HepG2 (cell line): ENCODE data around the gene ADIPOR2. TPM values are rescaled to one million over a fixed set of nuclear protein-coding genes. Genes with fewer than 3 reads are reported as not detected.

ENCODE experiments used
- ATAC-seq: fragments of 200-7000 bp; cut with Tn5 transposase; 3 replicates; pipeline ENCODE4 v1.9.1; 2020; ENCODE audit warnings: mild to moderate bottlenecking, moderate library complexity
- BruUV-seq: library from RNA; stranded (reverse); fragments of 400-500 nt; replicated peaks from 2 replicates; lab custom pipeline; 2021; lab: Mats Ljungman, UMichigan
- CTCF ChIA-PET: fragments of 300-600 bp; formaldehyde crosslinking; extraction: SDS; loops from one replicate; lab custom pipeline; 2021; ENCODE audit warnings: low total read pairs, inconsistent platforms, low intra/inter-chr PET ratio; lab: Yijun Ruan, JAX
- POLR2A ChIA-PET: fragments of 350-600 bp; sonication (Branson Sonifier 250); formaldehyde crosslinking; loops from one replicate; lab custom pipeline; 2020; ENCODE audit warnings: antibody characterized with exemption, inconsistent platforms; lab: Yijun Ruan, JAX
- DNase-seq: peaks from one replicate; pipeline ENCODE4 v3.0.0-alpha.2; 2015; ENCODE audit warnings: low spot score
- FAIRE-seq: peaks from 3 replicates; lab custom pipeline; 2011; peaks lifted over from hg19 to GRCh38; lab: Jason Lieb, UNC
- H2AFZ ChIP-seq: one replicate; pipeline ENCODE4 v1.6.1; 2011; ENCODE audit warnings: low read length, inconsistent platforms
- H3K27ac ChIP-seq: fragments of 300-600 bp; 3 replicates; pipeline ENCODE4 v1.8.0; 2011; ENCODE audit warnings: mixed run types, mild to moderate bottlenecking, mixed read lengths, low read length, inconsistent platforms; ENCODE audit not compliant: insufficient read depth; ENCODE audit errors: extremely low read length
- H3K27me3 ChIP-seq, 2 experiments: fragments of 200-600 bp in 1 of 2; 2 replicates in 1 of 2; 3 replicates in 1 of 2; pipeline versions ENCODE4 v1.6.0 to v1.8.0; 2011; ENCODE audit warnings: low read length in 2 of 2, mild to moderate bottlenecking in 2 of 2, moderate library complexity in 2 of 2, inconsistent platforms in 1 of 2; ENCODE audit not compliant: insufficient read depth in 2 of 2, control insufficient read depth in 1 of 2
- H3K36me3 ChIP-seq, 2 experiments: fragments of 200-600 bp in 1 of 2; replicated peaks in 1 of 2; 2 replicates in 1 of 2; 3 replicates in 1 of 2; pipeline versions ENCODE4 v1.5.1 to v1.8.0; 2011; ENCODE audit warnings: low read length in 2 of 2, inconsistent platforms in 1 of 2; ENCODE audit not compliant: insufficient read depth in 2 of 2, control insufficient read depth in 1 of 2
- H3K4me1 ChIP-seq: 2 replicates; pipeline ENCODE4 v1.5.1; 2012; ENCODE audit warnings: low read length, inconsistent platforms; ENCODE audit not compliant: insufficient read depth
- H3K4me2 ChIP-seq: 2 replicates; pipeline ENCODE4 v1.6.0; 2011; ENCODE audit warnings: low read depth, low read length, inconsistent platforms
- H3K4me3 ChIP-seq, 3 experiments: fragments of 200-600 bp in 1 of 3; sonication (generic), shearing (Covaris generic) in 1 of 3; replicated peaks in 1 of 3; 2 replicates each; pipeline ENCODE4 v1.5.1; 2011 to 2016; ENCODE audit warnings: low read length in 3 of 3, inconsistent platforms in 2 of 3, low read depth in 2 of 3, mild to moderate bottlenecking in 2 of 3, control low read depth in 1 of 3, mixed read lengths in 1 of 3; ENCODE audit not compliant: insufficient read depth in 1 of 3
- H3K79me2 ChIP-seq: one replicate; pipeline ENCODE4 v1.6.1; 2011; ENCODE audit warnings: low read length, inconsistent platforms; ENCODE audit not compliant: insufficient read depth
- H3K9ac ChIP-seq: 2 replicates; pipeline ENCODE4 v1.6.0; 2011; ENCODE audit warnings: mild to moderate bottlenecking, low read depth, low read length, inconsistent platforms; ENCODE audit not compliant: insufficient read depth
- H3K9me3 ChIP-seq: 2 replicates; pipeline ENCODE4 v1.5.1; 2012; ENCODE audit warnings: mild to moderate bottlenecking, low read length
- H4K20me1 ChIP-seq: 2 replicates; pipeline ENCODE4 v1.6.0; 2011; ENCODE audit warnings: inconsistent platforms, mild to moderate bottlenecking, low read length, moderate library complexity; ENCODE audit not compliant: insufficient read depth
- AKAP8 ChIP-seq: sonication (generic); formaldehyde crosslinking; IDR thresholded peaks from 2 replicates; pipeline ENCODE4 v1.5.1; 2020; ENCODE audit warnings: mild to moderate bottlenecking, missing genetic modification reagents
- FIP1L1 ChIP-seq: fragments of 200-400 bp; formaldehyde crosslinking; IDR thresholded peaks from 2 replicates; pipeline ENCODE4 v1.6.1; 2018; ENCODE audit warnings: low read depth, mild to moderate bottlenecking, low read length, moderate library complexity, borderline replicate concordance; ENCODE audit not compliant: insufficient read depth
- GZF1 ChIP-seq: sonication (generic); formaldehyde crosslinking; IDR thresholded peaks from 2 replicates; pipeline ENCODE4 v1.5.1; 2020; ENCODE audit warnings: mild to moderate bottlenecking, missing genetic modification reagents
- ISX ChIP-seq: sonication (generic); formaldehyde crosslinking; conservative IDR thresholded peaks from 2 replicates; pipeline ENCODE4 v1.5.0; 2020; ENCODE audit warnings: missing genetic modification reagents
- KDM5A ChIP-seq: fragments of 200-600 bp; sonication (generic); IDR thresholded peaks from 2 replicates; pipeline ENCODE4 v1.7.0; 2018; ENCODE audit warnings: antibody characterized with exemption, mild to moderate bottlenecking, low read length, borderline replicate concordance
- NFKBIZ ChIP-seq: IDR thresholded peaks from 2 replicates; pipeline ENCODE4 v1.6.1; 2018; ENCODE audit warnings: missing genetic modification reagents, missing compliant biosample characterization
- TFE3 ChIP-seq: IDR thresholded peaks from 2 replicates; pipeline ENCODE4 v1.6.1; 2016
- ZBTB40 ChIP-seq, 2 experiments: fragments of 450-650 bp in 1 of 2; sonication (generic) in 1 of 2; formaldehyde crosslinking in 1 of 2; IDR thresholded peaks; 2 replicates each; pipeline versions ENCODE4 v1.6.1 to v1.8.0; 2016 to 2022; ENCODE audit warnings: antibody characterized with exemption in 1 of 2, mild to moderate bottlenecking in 1 of 2, missing genetic modification reagents in 1 of 2
- ZNF562 ChIP-seq: sonication (generic); formaldehyde crosslinking; IDR thresholded peaks from 2 replicates; pipeline ENCODE4 v1.8.0; 2022; ENCODE audit warnings: missing genetic modification reagents, borderline replicate concordance
- ZNF709 ChIP-seq: sonication (generic); formaldehyde crosslinking; IDR thresholded peaks from 2 replicates; pipeline ENCODE4 v1.5.0; 2020; ENCODE audit warnings: mild to moderate bottlenecking, missing genetic modification reagents
- ZSCAN22 ChIP-seq: sonication (generic); formaldehyde crosslinking; IDR thresholded peaks from 2 replicates; pipeline ENCODE4 v1.4.0; 2020; ENCODE audit warnings: mild to moderate bottlenecking, missing genetic modification reagents
- WGBS: methylation state at CpG from one replicate; pipeline ENCODE4 v1.1.6; 2017; ENCODE audit warnings: low lambda C conversion rate; 5-methylcytosine and 5-hydroxymethylcytosine counted together
- in situ Hi-C: cut with HindIII; loops from 2 replicates; pipeline ENCODE4 v1.10.0; 2017; ENCODE audit warnings: low pct_unique_long_range_greater_than_20kb; ENCODE audit not compliant: extremely low pct_ligation_motif_present
- intact Hi-C: fragments of 100-400 bp; cut with micrococcal nuclease; formaldehyde crosslinking; loops from one replicate; pipeline ENCODE4 v1.10.0; 2022; ENCODE audit not compliant: unreplicated experiment
- polyA plus RNA-seq, 8 experiments: library from polyadenylated mRNA; depleted of rRNA in 3 of 8; stranded (reverse) in 7 of 8; unstranded in 1 of 8; fragments of >200 nt; fragmentation: Illumina TruSeq in 4 of 8; extraction: Trizol in 4 of 8; gene quantifications; 2 replicates each; pipeline versions ENCODE4 v1.2.1 to v1.2.3, GENCODE V29; 2011 to 2016; ENCODE audit warnings: low read depth in 4 of 8, missing spikeins in 1 of 8, mixed read lengths in 1 of 8; ENCODE audit not compliant: insufficient read depth in 1 of 8
- total RNA-seq, 5 experiments: library from RNA; depleted of rRNA; stranded (reverse); fragments of >200 nt; fragmentation: Illumina TruSeq; extraction: Trizol; gene quantifications; 2 replicates each; pipeline ENCODE4 v1.2.3, GENCODE V29; 2016; ENCODE audit warnings: low read depth in 1 of 5

Gene ADIPOR2
- total and polyA plus RNA-seq, 2 of the 13 experiments (the other 11 are each of a cell fraction or from before 2014, with no cell fraction given): 35.2 to 52.2 TPM

GRCh38 chr12:1660304-1661187 is 30.3 kb upstream of the ADIPOR2 start:
- no peaks in the 10 kb centered on the region for H3K27me3 ChIP-seq
- no peak overlapping the region for H3K27ac ChIP-seq
- no peaks in the 10 kb centered on the region for H3K9me3 ChIP-seq
- no peak for FAIRE-seq
- ChIA-PET CTCF (no interaction called here), POLR2A (interaction anchor here (1.2 to 3.5 kb wide), 2 partner anchors 11 to 30 kb away, joined by 3 to 37 read pairs; partner anchors contain the start of gene ADIPOR2)
- in situ Hi-C loops: no loop called here
- H3K4me1 ChIP-seq: peaks cover 42% of the 10 kb centered on the region
- peak overlapping the region in 1 of 3 experiments; percentile 60; a peak in 2 of 6 replicates for H3K4me3 ChIP-seq
- ATAC-seq: no peak
- no peaks in the 10 kb centered on the region for H3K36me3 ChIP-seq
- no peaks in the 10 kb centered on the region for H4K20me1 ChIP-seq
- 14% methylated on average over 18 of the region's 20 CpGs for WGBS
- H3K4me2 ChIP-seq: peak overlapping the region; percentile 73
- intact Hi-C loops: loop anchor here (10.0 kb wide), 1 partner anchor 104 kb away; no protein-coding TSS in a partner anchor
- peak; percentile 55 for DNase-seq
- peak overlapping the region; percentile 20; the same call in 1 of the 2 replicates for H3K9ac ChIP-seq
- H2AFZ ChIP-seq: no peak overlapping the region
- BruUV-seq: no TSS peak
- no peaks in the 10 kb centered on the region for H3K79me2 ChIP-seq
- no peak for TF ChIP-seq ISX (CRISPR knock-in tag)
- TF ChIP-seq ZBTB40 (IDR thresholded peaks at IDR 0.05): no peak
- no peak for TF ChIP-seq ZBTB40 (CRISPR knock-in tag; IDR thresholded peaks at IDR 0.05)
- no peak for TF ChIP-seq FIP1L1
- no peak for TF ChIP-seq ZSCAN22 (CRISPR knock-in tag)
- no peak for TF ChIP-seq AKAP8 (CRISPR knock-in tag)
- no peak for TF ChIP-seq KDM5A
- TF ChIP-seq ZNF562 (CRISPR knock-in tag): no peak
- TF ChIP-seq TFE3 (CRISPR knock-in tag): peak; percentile 90
- TF ChIP-seq GZF1 (CRISPR knock-in tag): no peak
- peak; percentile 74; the same call in 1 of the 2 replicates for TF ChIP-seq NFKBIZ (CRISPR knock-in tag)
- no peak for TF ChIP-seq ZNF709 (CRISPR knock-in tag)
